Ovary (tissue), 10 donors: ENCODE measurements around the gene ZFP91. TPM values are rescaled to one million over a fixed set of nuclear protein-coding genes. Genes with fewer than 3 reads are reported as not detected.
A peak's percentile ranks its signal among the peaks of the same experiment; 100 is the strongest.

Experiments
- DNase-seq, 5 donors: peaks; one replicate each; pipeline ENCODE4 v3.0.0-alpha.2; 2019 to 2020
- H3K27ac ChIP-seq, 2 donors: fragments of 200-600 bp; one replicate each; pipeline versions ENCODE4 v1.5.1 to v1.8.0; 2019 to 2022
- H3K27me3 ChIP-seq: fragments of 200-600 bp; one replicate; pipeline ENCODE4 v1.8.0; 2022
- H3K36me3 ChIP-seq: fragments of 200-600 bp; sonication (generic); one replicate; pipeline ENCODE4 v1.5.1; 2019
- H3K4me1 ChIP-seq: one replicate; pipeline ENCODE4 v1.8.1; 2013; ENCODE audit warnings: mild to moderate bottlenecking, moderate library complexity; ENCODE audit not compliant: insufficient read depth
- H3K4me3 ChIP-seq: fragments of 200-600 bp; sonication (generic); one replicate; pipeline ENCODE4 v1.5.1; 2017
- H3K9me3 ChIP-seq, 2 donors: fragments of 200-600 bp in 1 of 2; sonication (generic) in 1 of 2; one replicate each; pipeline versions ENCODE4 v1.5.1 to v1.8.1; 2013 to 2019; ENCODE audit warnings: mild to moderate bottlenecking in 1 of 2, moderate library complexity in 1 of 2
- CTCF ChIP-seq, 3 donors: fragments of 450-650 bp in 2 of 3; fragments of 200-600 bp in 1 of 3; IDR thresholded peaks; one replicate each; pipeline versions ENCODE4 v1.5.1 to v1.8.0; 2016 to 2022; ENCODE audit warnings: antibody characterized with exemption in 3 of 3, mild to moderate bottlenecking in 1 of 3
- EP300 ChIP-seq: sonication (generic); formaldehyde crosslinking; IDR thresholded peaks from one replicate; pipeline ENCODE4 v1.6.1; 2017; ENCODE audit warnings: antibody characterized with exemption
- POLR2A ChIP-seq: fragments of 450-650 bp; IDR thresholded peaks from one replicate; pipeline ENCODE4 v1.6.1; 2017; ENCODE audit warnings: antibody characterized with exemption, mild to moderate bottlenecking, moderate library complexity
- WGBS, 3 donors: extraction: QIAGEN DNeasy Blood & Tissue Kit in 1 of 3; methylation state at CpG; one replicate each; pipeline versions ENCODE4 v1.1.5 to v1.1.7; 2013 to 2017; 5-methylcytosine and 5-hydroxymethylcytosine counted together
- intact Hi-C, 4 donors: fragments of 100-400 bp; cut with DNase I; formaldehyde crosslinking; loops; one replicate each; pipeline versions ENCODE4 v1.11.0 to v1.15.1; 2022 to 2023
- long read RNA-seq, 3 donors: library from polyadenylated mRNA in 2 of 3; unstranded in 2 of 3; transcript quantifications; one replicate each; pipeline ENCODE4 v2.0.0 and lab custom pipeline, GENCODE V29; 2021 to 2026
- polyA plus RNA-seq, 2 donors: library from polyadenylated mRNA; stranded (reverse); fragments of 200-250 nt in 1 of 2; fragments of 350-450 nt in 1 of 2; fragmentation: Illumina TruSeq in 1 of 2; extraction: RNeasy Lipid Tissue Mini Kit (QIAGEN cat#74804) in 1 of 2; gene quantifications; one replicate each; pipeline ENCODE4 v1.2.3, GENCODE V29; 2013 to 2014
- total RNA-seq, 7 donors: library from RNA; depleted of rRNA in 2 of 7; stranded (reverse); fragments of >200 nt in 2 of 7; fragmentation: NEBNext Ultra II Directional in 3 of 7; extraction: Animal tissue kit (Norgen Biotek cat#: 25700) in 3 of 7; gene quantifications; one replicate each; pipeline versions ENCODE4 v1.1.0 to v1.2.4, GENCODE V29; 2016 to 2023
- donor health status: DM: no; HTN: no; CAD: no; lungs with moderate emphysema.
- donor health status: DM: no; HTN: no; CAD: no.
- donor health status: Bipolar disorder and iron deficiency.
- donor health status: DM: yes; HTN: yes; CAD: no.
- donor health status: DM: no; HTN: no; CAD: no.
- donor health status: DM: yes; HTN: yes; CAD: no.

Gene ZFP91, protein sequence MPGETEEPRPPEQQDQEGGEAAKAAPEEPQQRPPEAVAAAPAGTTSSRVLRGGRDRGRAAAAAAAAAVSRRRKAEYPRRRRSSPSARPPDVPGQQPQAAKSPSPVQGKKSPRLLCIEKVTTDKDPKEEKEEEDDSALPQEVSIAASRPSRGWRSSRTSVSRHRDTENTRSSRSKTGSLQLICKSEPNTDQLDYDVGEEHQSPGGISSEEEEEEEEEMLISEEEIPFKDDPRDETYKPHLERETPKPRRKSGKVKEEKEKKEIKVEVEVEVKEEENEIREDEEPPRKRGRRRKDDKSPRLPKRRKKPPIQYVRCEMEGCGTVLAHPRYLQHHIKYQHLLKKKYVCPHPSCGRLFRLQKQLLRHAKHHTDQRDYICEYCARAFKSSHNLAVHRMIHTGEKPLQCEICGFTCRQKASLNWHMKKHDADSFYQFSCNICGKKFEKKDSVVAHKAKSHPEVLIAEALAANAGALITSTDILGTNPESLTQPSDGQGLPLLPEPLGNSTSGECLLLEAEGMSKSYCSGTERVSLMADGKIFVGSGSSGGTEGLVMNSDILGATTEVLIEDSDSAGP
- total RNA-seq (10 to 100 TPM; 25.6 to 45.2 (median 39.5) TPM), polyA plus RNA-seq (10 to 100 TPM; 19.7 to 55.6 TPM)
- long read RNA-seq, donor 1, full-length matches to known transcripts: 1 of 3 reads
- long read RNA-seq, donor 1, partial matches to known transcripts: 2 of 3 reads
- long read RNA-seq, donor 1, other reads (novel, unspliced or antisense): 0 of 3 reads
- long read RNA-seq, donor 2, full-length matches to known transcripts: 13 of 22 reads
- long read RNA-seq, donor 2, partial matches to known transcripts: 0 of 22 reads
- long read RNA-seq, donor 2, other reads (novel, unspliced or antisense): 9 of 22 reads
- long read RNA-seq, donor 3, full-length matches to known transcripts: 23 of 24 reads
- long read RNA-seq, donor 3, partial matches to known transcripts: 0 of 24 reads
- long read RNA-seq, donor 3, other reads (novel, unspliced or antisense): 1 of 24 reads

GRCh38 chr11:58578635-58579191, at the start of gene ZFP91:
ZFP91 (plus strand) TSS chr11:58579063; CDS start chr11:58579282, 219 bp downstream.
- no peaks in the 10 kb centered on the region for H3K27me3 ChIP-seq
- TF ChIP-seq EP300: no peak
- peak; percentile 89 for TF ChIP-seq POLR2A
- peak in 1 of 3 donors; percentile 23 for TF ChIP-seq CTCF (IDR thresholded peaks at IDR 0.05)
- WGBS, 3 donors: 0% methylated on average over 31 to 50 of the region's 51 CpGs
- peak within 1 kb of the TSS; percentile 99 to 100 for H3K27ac ChIP-seq
- no peaks in the 10 kb centered on the region for H3K36me3 ChIP-seq
- DNase-seq: peak; percentile 97 to 99 (median 98)
- H3K4me1 ChIP-seq: peaks cover 7% of the 10 kb centered on the region
- H3K4me3 ChIP-seq: peak within 1 kb of the TSS; percentile 95
- H3K9me3 ChIP-seq: no peaks in the 10 kb centered on the region
- intact Hi-C loops: loop anchor here in 1 of 4 donors (5.0 kb wide), 1 partner anchor 1151 kb away; the partner anchor contains the start of gene SLC43A3

GRCh38 chr11:58530236-58530635, 48.6 kb upstream of the ZFP91 start:
- Histone ChIP-seq H3K36me3 (no peaks in the 10 kb centered on the region), H3K4me1 (no peaks in the 10 kb centered on the region), H3K9me3 (no peaks in the 10 kb centered on the region), H3K4me3 (no peak overlapping the region), H3K27ac (no peak overlapping the region), H3K27me3 (no peaks in the 10 kb centered on the region)
- no peak for DNase-seq
- TF ChIP-seq CTCF (IDR thresholded peaks at IDR 0.05): no peak
- TF ChIP-seq POLR2A: no peak
- TF ChIP-seq EP300: no peak
- 88 to 92% (median 88%) methylated on average over 3 of the region's 3 CpGs for WGBS, 3 donors
- intact Hi-C loops: no loop called here

DNA sequence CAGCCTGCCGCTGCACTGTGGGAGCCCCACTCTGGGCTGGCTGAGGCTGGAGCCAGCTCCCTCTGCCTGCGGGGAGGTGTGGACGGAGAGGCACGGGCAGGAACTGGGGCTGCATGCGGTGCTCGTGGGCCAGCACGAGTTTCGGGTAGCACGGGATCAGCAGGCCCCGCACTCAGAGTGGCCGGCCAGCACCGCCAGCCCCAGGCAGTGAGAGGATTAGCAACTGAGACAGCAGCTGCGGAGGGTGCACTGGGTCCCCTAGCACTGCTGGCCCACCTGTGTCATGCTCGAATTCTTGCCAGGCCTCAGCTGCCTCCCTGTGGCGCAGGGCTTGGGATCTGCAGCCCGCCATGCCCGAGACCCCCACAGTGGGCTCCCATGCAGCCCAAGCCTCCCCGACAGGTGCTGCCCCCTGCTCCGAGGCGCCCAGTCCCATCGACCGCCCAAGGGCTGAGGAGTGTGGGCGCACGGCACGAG, 47.0 kb upstream of the ZFP91 start:
- WGBS, 3 donors: 93 to 96% (median 94%) methylated on average over 17 to 25 of the region's 25 CpGs
- no peak for TF ChIP-seq CTCF (IDR thresholded peaks at IDR 0.05)
- no peak for TF ChIP-seq EP300
- TF ChIP-seq POLR2A: no peak
- Histone ChIP-seq H3K27ac (no peak overlapping the region), H3K9me3 (no peaks in the 10 kb centered on the region), H3K4me1 (no peaks in the 10 kb centered on the region), H3K36me3 (no peaks in the 10 kb centered on the region), H3K4me3 (no peak overlapping the region), H3K27me3 (no peaks in the 10 kb centered on the region)
- no peak for DNase-seq
- intact Hi-C loops: no loop called here

DNA sequence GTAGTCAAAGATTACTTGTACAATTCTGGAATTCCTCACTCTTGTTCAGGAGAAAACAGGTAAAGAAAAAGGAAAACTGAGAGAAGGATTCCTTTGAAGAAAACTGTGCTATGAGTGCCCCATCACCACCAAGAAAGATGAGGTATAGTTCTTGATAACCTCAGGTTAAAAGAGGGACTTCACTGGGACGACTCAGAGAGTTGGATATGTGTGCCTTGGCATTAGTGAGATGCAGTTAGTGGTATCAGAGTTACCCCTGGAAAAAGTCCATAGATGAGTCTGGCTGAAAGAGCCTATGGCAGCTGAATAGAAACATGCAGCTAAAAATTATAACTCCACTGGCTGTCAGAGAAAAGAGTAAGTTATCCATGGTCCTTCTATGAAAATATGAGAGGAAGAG, 32.0 kb upstream of the ZFP91 start:
- H3K4me1 ChIP-seq: no peaks in the 10 kb centered on the region
- no peaks in the 10 kb centered on the region for H3K27me3 ChIP-seq
- TF ChIP-seq EP300: no peak
- no peak for TF ChIP-seq CTCF (IDR thresholded peaks at IDR 0.05)
- no peak for TF ChIP-seq POLR2A
- H3K27ac ChIP-seq: no peak overlapping the region
- intact Hi-C loops: no loop called here
- H3K4me3 ChIP-seq: no peak overlapping the region
- H3K36me3 ChIP-seq: no peaks in the 10 kb centered on the region
- DNase-seq: no peak
- H3K9me3 ChIP-seq: no peaks in the 10 kb centered on the region
- WGBS, 3 donors: 67 to 83% (median 75%) methylated on average over 1 of the region's 1 CpG
